PC-3 (cell line): ENCODE results near the gene TBC1D14. TPM values are rescaled to one million over a fixed set of nuclear protein-coding genes. Genes with fewer than 3 reads are reported as not detected.

Source experiments
- ATAC-seq: fragments of 200-7000 bp; cut with Tn5 transposase; 2 replicates; pipeline ENCODE4 v1.9.1; 2020; ENCODE audit warnings: mild to moderate bottlenecking, moderate library complexity
- BruUV-seq: library from RNA; stranded (reverse); fragments of 400-500 nt; replicated peaks from 2 replicates; lab custom pipeline; 2021; lab: Mats Ljungman, UMichigan
- CTCF ChIA-PET: fragments of 300-600 bp; sonication (Branson Sonifier 250); formaldehyde crosslinking; loops from one replicate; lab custom pipeline; 2022; ENCODE audit warnings: antibody characterized with exemption; lab: Charles Lee
- POLR2A ChIA-PET: fragments of 300-600 bp; sonication (Branson Sonifier 250); formaldehyde crosslinking; loops from one replicate; lab custom pipeline; 2022; ENCODE audit warnings: antibody characterized with exemption; ENCODE audit not compliant: unreplicated experiment; lab: Charles Lee
- DNase-seq: peaks from one replicate; pipeline ENCODE4 v3.0.0-alpha.2; 2015
- H2AFZ ChIP-seq: fragments of 300-600 bp; sonication (generic); 2 replicates; pipeline ENCODE4 v1.6.0; 2016; ENCODE audit warnings: antibody characterized with exemption, low read length
- H3F3A ChIP-seq: fragments of 300-600 bp; sonication (generic); one replicate; pipeline ENCODE4 v1.6.0; 2017; ENCODE audit warnings: antibody characterized with exemption, low read length, control low read depth, mild to moderate bottlenecking; ENCODE audit not compliant: unreplicated experiment
- H3K27ac ChIP-seq: fragments of 300-600 bp; sonication (generic); 2 replicates; pipeline ENCODE4 v1.5.1; 2016; ENCODE audit warnings: mild to moderate bottlenecking, low read length
- H3K27me3 ChIP-seq: fragments of 300-600 bp; sonication (generic); 2 replicates; pipeline ENCODE4 v1.6.1; 2016; ENCODE audit warnings: low read length, mixed read lengths
- H3K36me3 ChIP-seq: fragments of 300-600 bp; sonication (generic); 2 replicates; pipeline ENCODE4 v1.6.1; 2016; ENCODE audit warnings: low read depth, mixed run types, low read length, mixed read lengths
- H3K4me1 ChIP-seq: fragments of 300-600 bp; sonication (generic); 2 replicates; pipeline ENCODE4 v1.5.1; 2016; ENCODE audit warnings: low read length; ENCODE audit not compliant: insufficient read depth
- H3K4me2 ChIP-seq: fragments of 300-600 bp; sonication (generic); 2 replicates; pipeline ENCODE4 v1.6.0; 2016; ENCODE audit warnings: low read length
- H3K4me3 ChIP-seq: fragments of 300-600 bp; sonication (generic); 2 replicates; pipeline ENCODE4 v1.5.1; 2016; ENCODE audit warnings: mild to moderate bottlenecking, low read length, mixed read lengths
- H3K79me2 ChIP-seq: fragments of 300-600 bp; sonication (generic); 2 replicates; pipeline ENCODE4 v1.6.1; 2017; ENCODE audit warnings: low read length, mixed read lengths
- H3K9ac ChIP-seq: fragments of 300-600 bp; sonication (generic); 2 replicates; pipeline ENCODE4 v1.6.0; 2016; ENCODE audit warnings: mild to moderate bottlenecking, low read length
- H3K9me2 ChIP-seq: fragments of 300-600 bp; sonication (generic); replicated peaks from 2 replicates; pipeline ENCODE4 v1.6.1; 2016; ENCODE audit warnings: mixed run types, low read length, mixed read lengths
- H3K9me3 ChIP-seq: fragments of 300-600 bp; sonication (generic); 2 replicates; pipeline ENCODE4 v1.6.1; 2016; ENCODE audit warnings: low read length, mixed read lengths
- H4K20me1 ChIP-seq: fragments of 300-600 bp; sonication (generic); 2 replicates; pipeline ENCODE4 v1.6.1; 2016; ENCODE audit warnings: low read length, mixed read lengths
- EZH2 ChIP-seq: fragments of 300-600 bp; sonication (generic); IDR thresholded peaks from one replicate; pipeline ENCODE4 v1.6.1; 2017; ENCODE audit warnings: antibody characterized with exemption, mild to moderate bottlenecking, low read length; ENCODE audit not compliant: unreplicated experiment
- EZH2phosphoT487 ChIP-seq: fragments of 300-600 bp; sonication (generic); IDR thresholded peaks from 2 replicates; pipeline ENCODE4 v1.6.1; 2018; ENCODE audit warnings: mild to moderate bottlenecking, antibody characterized with exemption, low read length, borderline replicate concordance
- intact Hi-C: fragments of 100-400 bp; cut with micrococcal nuclease; formaldehyde crosslinking; loops from 2 replicates; pipeline ENCODE4 v1.9.0; 2023
- total RNA-seq: library from RNA; depleted of rRNA; stranded (reverse); fragments of >200 nt; gene quantifications from 2 replicates; pipeline ENCODE4 v1.2.3, GENCODE V29; 2014
- TF ChIP-seq, protein P1 (sequence below): fragments of 300-600 bp; sonication (generic); conservative IDR thresholded peaks from 2 replicates; pipeline ENCODE4 v1.5.1; 2017; ENCODE audit warnings: antibody characterized with exemption, low read depth, mild to moderate bottlenecking, low read length

TBC1D14 gene
- total RNA-seq, 1 experiment from 2014 or later = 33.0 TPM

- Histone ChIP-seq H3K4me2 (no peak overlapping the region), H3K27ac (no peak overlapping the region), H4K20me1 (no peaks in the 10 kb centered on the region), H3K4me3 (no peak overlapping the region), H3K9me2 (no peaks in the 10 kb centered on the region), H3K4me1 (no peaks in the 10 kb centered on the region), H2AFZ (no peak overlapping the region), H3K79me2 (no peaks in the 10 kb centered on the region), H3K9ac (no peak overlapping the region), H3K9me3 (no peaks in the 10 kb centered on the region), H3K36me3 (peaks cover under 1% of the 10 kb centered on the region; the same call in 1 of the 2 replicates), H3K27me3 (no peaks in the 10 kb centered on the region), H3F3A (no peaks in the 10 kb centered on the region)
- no peak for TF ChIP-seq EZH2
- no peak for TF ChIP-seq EZH2phosphoT487
- TF ChIP-seq, protein P1, sequence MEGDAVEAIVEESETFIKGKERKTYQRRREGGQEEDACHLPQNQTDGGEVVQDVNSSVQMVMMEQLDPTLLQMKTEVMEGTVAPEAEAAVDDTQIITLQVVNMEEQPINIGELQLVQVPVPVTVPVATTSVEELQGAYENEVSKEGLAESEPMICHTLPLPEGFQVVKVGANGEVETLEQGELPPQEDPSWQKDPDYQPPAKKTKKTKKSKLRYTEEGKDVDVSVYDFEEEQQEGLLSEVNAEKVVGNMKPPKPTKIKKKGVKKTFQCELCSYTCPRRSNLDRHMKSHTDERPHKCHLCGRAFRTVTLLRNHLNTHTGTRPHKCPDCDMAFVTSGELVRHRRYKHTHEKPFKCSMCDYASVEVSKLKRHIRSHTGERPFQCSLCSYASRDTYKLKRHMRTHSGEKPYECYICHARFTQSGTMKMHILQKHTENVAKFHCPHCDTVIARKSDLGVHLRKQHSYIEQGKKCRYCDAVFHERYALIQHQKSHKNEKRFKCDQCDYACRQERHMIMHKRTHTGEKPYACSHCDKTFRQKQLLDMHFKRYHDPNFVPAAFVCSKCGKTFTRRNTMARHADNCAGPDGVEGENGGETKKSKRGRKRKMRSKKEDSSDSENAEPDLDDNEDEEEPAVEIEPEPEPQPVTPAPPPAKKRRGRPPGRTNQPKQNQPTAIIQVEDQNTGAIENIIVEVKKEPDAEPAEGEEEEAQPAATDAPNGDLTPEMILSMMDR = no peak
- POLR2A ChIA-PET = no interaction called here
- intact Hi-C loops = no loop called here
- BruUV-seq = no TSS peak
- DNase-seq (no peak), ATAC-seq (no peak)
- CTCF ChIA-PET = no interaction called here
These were observed 32.6 kb upstream of the TBC1D14 start for GRCh38 chr4:6877067-6877466.

DNA sequence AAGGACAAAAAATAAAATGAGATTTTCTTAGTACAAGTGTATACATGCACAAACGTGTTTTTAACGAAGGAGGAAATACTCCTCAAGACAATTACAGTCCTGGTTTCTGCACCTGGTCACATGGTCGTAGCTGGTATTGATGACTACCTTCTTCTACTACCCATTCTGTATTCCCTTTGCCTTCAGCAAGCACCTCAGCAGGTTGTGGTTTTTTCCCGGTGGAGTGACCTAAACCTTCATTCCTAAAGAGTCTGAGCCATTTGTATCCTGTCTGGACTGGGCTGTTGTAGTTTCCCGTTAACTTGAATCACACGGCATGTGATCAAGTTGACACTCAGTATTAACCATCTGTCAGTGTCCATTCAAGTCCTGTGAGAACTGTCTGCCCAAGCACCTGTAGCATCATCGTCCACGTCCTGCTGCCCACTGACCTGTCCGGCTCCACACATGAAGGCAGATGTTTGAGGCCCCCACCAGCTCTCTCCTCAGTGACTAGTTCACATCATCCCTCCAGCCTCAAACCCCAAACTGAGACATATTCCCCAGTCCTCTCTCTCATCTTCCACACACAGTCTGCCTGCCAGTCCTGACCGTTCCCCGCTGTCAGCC, 31.1 kb upstream of the TBC1D14 start:
- ChIA-PET CTCF (no interaction called here), POLR2A (no interaction called here)
- Histone ChIP-seq H3K79me2 (no peaks in the 10 kb centered on the region), H3F3A (no peaks in the 10 kb centered on the region), H3K9me3 (no peaks in the 10 kb centered on the region), H2AFZ (no peak overlapping the region), H3K4me3 (no peak overlapping the region), H3K27me3 (no peaks in the 10 kb centered on the region), H3K9me2 (no peaks in the 10 kb centered on the region), H3K9ac (no peak overlapping the region), H4K20me1 (no peaks in the 10 kb centered on the region), H3K36me3 (no peaks in the 10 kb centered on the region; the same call in 1 of the 2 replicates), H3K4me1 (no peaks in the 10 kb centered on the region), H3K4me2 (no peak overlapping the region), H3K27ac (no peak overlapping the region)
- ATAC-seq (no peak), DNase-seq (no peak)
- intact Hi-C loops = no loop called here
- BruUV-seq = no TSS peak
- TF ChIP-seq, protein P1 = no peak
- TF ChIP-seq EZH2phosphoT487 (no peak), EZH2 (no peak)

GRCh38 chr4:6880691-6881090, 28.9 kb upstream of the TBC1D14 start:
- Histone ChIP-seq H3K79me2 (no peaks in the 10 kb centered on the region), H3K9me2 (no peaks in the 10 kb centered on the region), H3K27me3 (no peaks in the 10 kb centered on the region), H3K27ac (no peak overlapping the region), H3F3A (no peaks in the 10 kb centered on the region), H3K9me3 (no peaks in the 10 kb centered on the region), H3K4me1 (no peaks in the 10 kb centered on the region), H3K4me3 (no peak overlapping the region), H3K4me2 (no peak overlapping the region), H3K36me3 (no peaks in the 10 kb centered on the region; the same call in 1 of the 2 replicates), H3K9ac (no peak overlapping the region), H4K20me1 (no peaks in the 10 kb centered on the region), H2AFZ (no peak overlapping the region)
- intact Hi-C loops = no loop called here
- BruUV-seq = no TSS peak
- POLR2A ChIA-PET = no interaction called here
- TF ChIP-seq EZH2 = no peak
- TF ChIP-seq, protein P1 = no peak
- CTCF ChIA-PET = no interaction called here
- no peak for ATAC-seq
- no peak for DNase-seq
